Type B pancreatic cell (in vitro differentiated cells): ENCODE results near the gene NDFIP1. TPM values are rescaled to one million over a fixed set of nuclear protein-coding genes. Genes with fewer than 3 reads are reported as not detected.

Source experiments
- DNase-seq: peaks from one replicate; pipeline ENCODE4 v3.0.0; 2021; ENCODE audit warnings: mixed read lengths; ENCODE audit not compliant: unreplicated experiment; ENCODE audit errors: extremely low spot score
- H3K27ac Mint-ChIP-seq: 2 replicates; pipeline ENCODE4 v1.8.0; 2021; ENCODE audit warnings: mild to moderate bottlenecking, mixed read lengths
- H3K27me3 Mint-ChIP-seq: 2 replicates; pipeline ENCODE4 v1.8.0; 2021; ENCODE audit warnings: mixed read lengths
- H3K36me3 Mint-ChIP-seq: 2 replicates; pipeline ENCODE4 v1.8.0; 2021; ENCODE audit warnings: mixed read lengths
- H3K4me1 Mint-ChIP-seq: one replicate; pipeline ENCODE4 v1.8.0; 2021; ENCODE audit warnings: mixed read lengths; ENCODE audit not compliant: unreplicated experiment
- H3K4me3 Mint-ChIP-seq: 2 replicates; pipeline ENCODE4 v1.8.0; 2021; ENCODE audit warnings: mild to moderate bottlenecking, mixed read lengths
- H3K9me3 Mint-ChIP-seq: 2 replicates; pipeline ENCODE4 v1.8.0; 2021; ENCODE audit warnings: mixed read lengths
- CTCF ChIP-seq: fragments of 200-600 bp; sonication (generic); conservative IDR thresholded peaks from 2 replicates; pipeline ENCODE4 v1.5.0; 2021; ENCODE audit warnings: antibody characterized with exemption, mild to moderate bottlenecking
- total RNA-seq: library from RNA; stranded (reverse); gene quantifications from 2 replicates; pipeline ENCODE4 v1.2.1, GENCODE V29; 2021; ENCODE audit warnings: low replicate concordance

The NDFIP1 gene
- total RNA-seq, 1 donor from 2014 or later, result 57.7 TPM

- H3K4me1 Mint-ChIP-seq, result peaks cover 12% of the 10 kb centered on the region
- no peak for DNase-seq
- no peaks in the 10 kb centered on the region for H3K36me3 Mint-ChIP-seq
- H3K27me3 Mint-ChIP-seq, result no peaks in the 10 kb centered on the region
- no peak overlapping the region for H3K27ac Mint-ChIP-seq
- no peaks in the 10 kb centered on the region for H3K9me3 Mint-ChIP-seq
- no peak for TF ChIP-seq CTCF
- H3K4me3 Mint-ChIP-seq, result no peak overlapping the region
These were observed 84.5 kb downstream of the NDFIP1 start for GRCh38 chr5:142193114-142193428.

DNA sequence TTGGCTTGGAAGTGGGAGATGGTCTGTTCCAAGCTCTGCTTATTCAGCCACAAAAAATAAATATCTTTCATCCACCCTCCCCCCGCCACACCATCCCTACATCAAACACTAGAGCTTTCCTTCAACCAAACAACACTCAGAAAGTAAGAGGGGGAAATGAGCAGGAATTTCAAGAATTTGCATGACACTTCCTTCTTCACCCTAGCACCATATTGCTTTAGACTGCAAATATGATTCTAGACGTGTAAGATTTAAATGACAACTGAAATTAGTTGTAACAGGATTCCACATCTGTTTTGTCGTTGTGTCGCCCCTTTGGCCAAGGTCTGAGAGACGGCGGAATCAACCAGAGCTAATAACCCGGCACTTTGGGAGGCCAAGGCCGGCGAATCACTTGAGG is 88.5 kb downstream of the NDFIP1 start:
- Mint-ChIP-seq H3K27me3 (no peaks in the 10 kb centered on the region), H3K27ac (no peak overlapping the region)
- no peak for DNase-seq

DNA sequence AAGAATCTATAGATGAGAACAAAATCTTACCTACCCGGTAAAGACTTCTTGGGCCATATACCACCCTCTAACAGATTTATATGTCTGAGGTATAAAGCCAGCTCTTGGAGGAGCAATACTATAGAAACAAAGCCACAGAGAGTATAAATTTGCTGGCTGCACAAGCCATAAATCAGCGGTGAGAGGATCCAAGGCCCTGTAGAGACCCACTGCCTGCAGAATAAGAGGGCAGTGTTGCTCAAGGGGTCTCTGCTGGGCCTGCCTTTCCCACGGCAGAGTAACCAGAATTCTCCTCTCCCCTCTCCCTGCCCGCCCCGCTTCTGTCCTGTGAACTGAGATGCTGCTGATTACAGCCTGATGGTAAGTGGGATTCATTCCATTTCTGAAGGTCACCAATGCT is 89.2 kb downstream of the NDFIP1 start:
- Mint-ChIP-seq H3K4me1 (peaks cover 8% of the 10 kb centered on the region), H3K36me3 (no peaks in the 10 kb centered on the region), H3K9me3 (no peaks in the 10 kb centered on the region), H3K27me3 (peaks cover 2% of the 10 kb centered on the region), H3K27ac (no peak overlapping the region), H3K4me3 (no peak overlapping the region)
- DNase-seq, result no peak
- TF ChIP-seq CTCF, result no peak

More for the DNA sequence above, 88.5 kb downstream of the NDFIP1 start:
- H3K36me3 Mint-ChIP-seq, result no peaks in the 10 kb centered on the region
- no peak overlapping the region for H3K4me3 Mint-ChIP-seq
- TF ChIP-seq CTCF, result no peak
- H3K4me1 Mint-ChIP-seq, result peaks cover 12% of the 10 kb centered on the region
- H3K9me3 Mint-ChIP-seq, result no peaks in the 10 kb centered on the region

GRCh38 chr5:142199388-142199787 is 90.8 kb downstream of the NDFIP1 start:
- Mint-ChIP-seq H3K4me1 (peaks cover 7% of the 10 kb centered on the region), H3K9me3 (no peaks in the 10 kb centered on the region), H3K36me3 (no peaks in the 10 kb centered on the region), H3K27ac (no peak overlapping the region), H3K27me3 (peaks cover 7% of the 10 kb centered on the region), H3K4me3 (no peak overlapping the region)
- no peak for TF ChIP-seq CTCF
- no peak for DNase-seq

GRCh38 chr5:142200387-142200786 is 91.8 kb downstream of the NDFIP1 start:
- no peak overlapping the region for H3K27ac Mint-ChIP-seq
- no peaks in the 10 kb centered on the region for H3K36me3 Mint-ChIP-seq
- H3K9me3 Mint-ChIP-seq, result no peaks in the 10 kb centered on the region
- no peak for TF ChIP-seq CTCF
- peaks cover 7% of the 10 kb centered on the region for H3K4me1 Mint-ChIP-seq
- H3K4me3 Mint-ChIP-seq, result no peak overlapping the region
- no peak for DNase-seq
- H3K27me3 Mint-ChIP-seq, result peaks cover 7% of the 10 kb centered on the region

DNA sequence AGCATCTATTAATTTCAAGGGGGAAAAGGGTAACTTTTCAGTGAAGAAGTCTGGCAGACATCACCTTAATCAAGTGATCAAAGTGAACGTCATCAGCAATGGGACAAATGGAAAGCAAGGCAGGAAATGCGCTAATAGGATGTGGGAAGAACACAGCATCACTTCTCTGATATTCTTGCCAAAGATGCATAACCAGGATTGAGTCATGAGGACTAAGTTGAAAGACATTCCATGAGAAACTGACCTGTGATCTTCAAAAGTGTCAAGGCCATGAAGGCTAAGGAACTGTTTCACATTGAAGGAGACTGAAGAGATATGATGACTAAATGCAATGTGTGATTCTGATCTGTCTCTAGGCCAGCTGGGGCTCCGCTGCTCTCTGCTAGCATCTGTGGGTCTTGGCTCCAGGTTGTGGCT is 92.9 kb downstream of the NDFIP1 start:
- Mint-ChIP-seq H3K27me3 (peaks cover 7% of the 10 kb centered on the region), H3K36me3 (no peaks in the 10 kb centered on the region), H3K4me3 (no peak overlapping the region), H3K27ac (no peak overlapping the region), H3K4me1 (peaks cover 7% of the 10 kb centered on the region), H3K9me3 (no peaks in the 10 kb centered on the region)
- no peak for TF ChIP-seq CTCF
- DNase-seq, result no peak
